ENCODE data around the gene IL25.
"Not testable (repeated sequence)": the region's sequence is repeated elsewhere in the genome, so short reads cannot be mapped to it uniquely, and the experiment has no call there.

GRCh38 chr14:23400496-23401149, 28.0 kb downstream of the IL25 start:
- not testable (repeated sequence) for TF ChIP-seq POLR2A, CTCF, POLR2AphosphoS5, EP300 (IDR thresholded peaks at IDR 0.05)

Data from stomach (tissue), 4 donors.